ENCODE measurements around the gene IFIH1.
A peak's percentile ranks its signal among the peaks of the same experiment; 100 is the strongest.

Gene IFIH1

GRCh38 chr2:162256591-162256991, 61.9 kb downstream of the IFIH1 start:
- DNase-seq = no peak

- no peak for DNase-seq
Measured at GRCh38 chr2:162254236-162254871, 64.1 kb downstream of the IFIH1 start.

GRCh38 chr2:162253435-162253834, 65.0 kb downstream of the IFIH1 start:
- no peak for DNase-seq

GRCh38 chr2:162252153-162252552, 66.3 kb downstream of the IFIH1 start:
- DNase-seq = no peak

GRCh38 chr2:162245781-162246180, 72.7 kb downstream of the IFIH1 start:
- DNase-seq = no peak

GRCh38 chr2:162245061-162245460, 73.4 kb downstream of the IFIH1 start:
- no peak for DNase-seq

- DNase-seq = peak; percentile 68
Measured at GRCh38 chr2:162244541-162245031, 73.9 kb downstream of the IFIH1 start.

GRCh38 chr2:162243715-162244114, 74.8 kb downstream of the IFIH1 start:
- DNase-seq = no peak

- peak; percentile 78 for DNase-seq
Measured at GRCh38 chr2:162243294-162243693, 75.2 kb downstream of the IFIH1 start, which contains the start of gene FAP. FAP (minus strand) TSS chr2:162243445; CDS start chr2:162243327, 118 bp downstream.

GRCh38 chr2:162242586-162243280, 75.8 kb downstream of the IFIH1 start:
- no peak for DNase-seq

GRCh38 chr2:162241571-162241970, 76.9 kb downstream of the IFIH1 start:
- DNase-seq = no peak

- no peak for DNase-seq
Measured at GRCh38 chr2:162234620-162235462, 83.6 kb downstream of the IFIH1 start.

- peak; percentile 27 for DNase-seq
Measured at GRCh38 chr2:162233197-162233596, 85.3 kb downstream of the IFIH1 start.

- DNase-seq = no peak
Measured at GRCh38 chr2:162232671-162233070, 85.8 kb downstream of the IFIH1 start.

GRCh38 chr2:162232027-162232426, 86.5 kb downstream of the IFIH1 start:
- DNase-seq = no peak

- no peak for DNase-seq
Measured at GRCh38 chr2:162230761-162231160, 87.7 kb downstream of the IFIH1 start.

- DNase-seq = no peak
Measured at GRCh38 chr2:162226836-162227235, 91.6 kb downstream of the IFIH1 start.

- no peak for DNase-seq
Measured at GRCh38 chr2:162221064-162221463, 97.4 kb downstream of the IFIH1 start.

GRCh38 chr2:162220368-162220767, 98.1 kb downstream of the IFIH1 start:
- DNase-seq = no peak

GRCh38 chr2:162219426-162219825, 99.1 kb downstream of the IFIH1 start:
- no peak for DNase-seq

- DNase-seq = no peak
Measured at GRCh38 chr2:162217598-162217997, 100.9 kb downstream of the IFIH1 start.
